ENCODE data around the gene PDXDC1.
"Not testable (repeated sequence)": the region's sequence is repeated elsewhere in the genome, so short reads cannot be mapped to it uniquely, and the experiment has no call there.

DNA sequence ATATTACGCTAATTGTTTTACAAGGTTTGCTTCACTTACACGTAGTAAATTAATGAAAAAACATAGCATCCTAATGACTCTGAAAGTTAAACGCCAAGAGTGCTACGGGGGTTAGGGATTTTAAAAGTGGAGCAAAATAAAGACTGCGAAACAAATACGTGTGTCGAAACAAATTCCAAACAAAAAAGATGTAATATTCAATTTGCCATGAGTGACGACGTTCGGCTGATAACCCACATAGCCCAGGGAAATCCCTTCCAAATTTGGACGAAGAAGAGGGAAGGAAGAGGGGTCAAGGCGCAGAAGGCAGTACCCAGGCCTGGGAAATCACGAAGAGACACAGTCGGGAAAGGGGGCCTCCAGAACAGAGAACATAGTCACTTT, 118.7 kb downstream of the PDXDC1 start:
- not testable (repeated sequence) for TF ChIP-seq SREBF2 (IDR thresholded peaks at IDR 0.05); HOXB13 (CRISPR knock-in tag; IDR thresholded peaks at IDR 0.05; ENCODE audit: low read depth); SMC3 (IDR thresholded peaks at IDR 0.05); KDM1A (IDR thresholded peaks at IDR 0.05; ENCODE audit: low read depth); RNF2 (IDR thresholded peaks at IDR 0.05; ENCODE audit: borderline replicate concordance, low read depth); HDAC2 (IDR thresholded peaks at IDR 0.05); RAD21 (conservative IDR thresholded peaks at IDR 0.05 in 1 of 2, IDR thresholded peaks at IDR 0.05 in 1 of 2); EP300 (IDR thresholded peaks at IDR 0.05)
- TF ChIP-seq, protein P1, sequence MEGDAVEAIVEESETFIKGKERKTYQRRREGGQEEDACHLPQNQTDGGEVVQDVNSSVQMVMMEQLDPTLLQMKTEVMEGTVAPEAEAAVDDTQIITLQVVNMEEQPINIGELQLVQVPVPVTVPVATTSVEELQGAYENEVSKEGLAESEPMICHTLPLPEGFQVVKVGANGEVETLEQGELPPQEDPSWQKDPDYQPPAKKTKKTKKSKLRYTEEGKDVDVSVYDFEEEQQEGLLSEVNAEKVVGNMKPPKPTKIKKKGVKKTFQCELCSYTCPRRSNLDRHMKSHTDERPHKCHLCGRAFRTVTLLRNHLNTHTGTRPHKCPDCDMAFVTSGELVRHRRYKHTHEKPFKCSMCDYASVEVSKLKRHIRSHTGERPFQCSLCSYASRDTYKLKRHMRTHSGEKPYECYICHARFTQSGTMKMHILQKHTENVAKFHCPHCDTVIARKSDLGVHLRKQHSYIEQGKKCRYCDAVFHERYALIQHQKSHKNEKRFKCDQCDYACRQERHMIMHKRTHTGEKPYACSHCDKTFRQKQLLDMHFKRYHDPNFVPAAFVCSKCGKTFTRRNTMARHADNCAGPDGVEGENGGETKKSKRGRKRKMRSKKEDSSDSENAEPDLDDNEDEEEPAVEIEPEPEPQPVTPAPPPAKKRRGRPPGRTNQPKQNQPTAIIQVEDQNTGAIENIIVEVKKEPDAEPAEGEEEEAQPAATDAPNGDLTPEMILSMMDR (IDR thresholded peaks at IDR 0.05) = not testable (repeated sequence)
- TF ChIP-seq, protein P2, sequence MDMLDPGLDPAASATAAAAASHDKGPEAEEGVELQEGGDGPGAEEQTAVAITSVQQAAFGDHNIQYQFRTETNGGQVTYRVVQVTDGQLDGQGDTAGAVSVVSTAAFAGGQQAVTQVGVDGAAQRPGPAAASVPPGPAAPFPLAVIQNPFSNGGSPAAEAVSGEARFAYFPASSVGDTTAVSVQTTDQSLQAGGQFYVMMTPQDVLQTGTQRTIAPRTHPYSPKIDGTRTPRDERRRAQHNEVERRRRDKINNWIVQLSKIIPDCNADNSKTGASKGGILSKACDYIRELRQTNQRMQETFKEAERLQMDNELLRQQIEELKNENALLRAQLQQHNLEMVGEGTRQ (IDR thresholded peaks at IDR 0.05) = not testable (repeated sequence)
- TF ChIP-seq, protein P3, sequence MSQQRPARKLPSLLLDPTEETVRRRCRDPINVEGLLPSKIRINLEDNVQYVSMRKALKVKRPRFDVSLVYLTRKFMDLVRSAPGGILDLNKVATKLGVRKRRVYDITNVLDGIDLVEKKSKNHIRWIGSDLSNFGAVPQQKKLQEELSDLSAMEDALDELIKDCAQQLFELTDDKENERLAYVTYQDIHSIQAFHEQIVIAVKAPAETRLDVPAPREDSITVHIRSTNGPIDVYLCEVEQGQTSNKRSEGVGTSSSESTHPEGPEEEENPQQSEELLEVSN (IDR thresholded peaks at IDR 0.05; ENCODE audit: borderline replicate concordance, low read depth) = not testable (repeated sequence)
- TF ChIP-seq, protein P4, sequence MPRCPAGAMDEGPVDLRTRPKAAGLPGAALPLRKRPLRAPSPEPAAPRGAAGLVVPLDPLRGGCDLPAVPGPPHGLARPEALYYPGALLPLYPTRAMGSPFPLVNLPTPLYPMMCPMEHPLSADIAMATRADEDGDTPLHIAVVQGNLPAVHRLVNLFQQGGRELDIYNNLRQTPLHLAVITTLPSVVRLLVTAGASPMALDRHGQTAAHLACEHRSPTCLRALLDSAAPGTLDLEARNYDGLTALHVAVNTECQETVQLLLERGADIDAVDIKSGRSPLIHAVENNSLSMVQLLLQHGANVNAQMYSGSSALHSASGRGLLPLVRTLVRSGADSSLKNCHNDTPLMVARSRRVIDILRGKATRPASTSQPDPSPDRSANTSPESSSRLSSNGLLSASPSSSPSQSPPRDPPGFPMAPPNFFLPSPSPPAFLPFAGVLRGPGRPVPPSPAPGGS (IDR thresholded peaks at IDR 0.05) = not testable (repeated sequence)

Data from A549 (cell line).